ENCODE measurements around the gene NMT1. TPM values are rescaled to one million over a fixed set of nuclear protein-coding genes. Genes with fewer than 3 reads are reported as not detected.

NMT1 gene
- total RNA-seq, 3 donors from 2014 or later (not counting 1 experiment from before 2014, with no cell fraction given): 56.6 to 94.7 (median 77.6) TPM

GRCh38 chr17:45130681-45131615, 69.8 kb downstream of the NMT1 start:
- Histone ChIP-seq H3K27me3 (ENCODE audit: control insufficient read depth, insufficient read depth, low read length) (no peaks in the 10 kb centered on the region), H3K4me1 (ENCODE audit: control insufficient read depth, insufficient read depth, low read length) (peaks cover 24% of the 10 kb centered on the region), H3K27ac (ENCODE audit: low read length) (no peak overlapping the region), H3K9me3 (ENCODE audit: control insufficient read depth, insufficient read depth, low read length) (no peaks in the 10 kb centered on the region), H3K4me3 (ENCODE audit: low read length) (no peak overlapping the region), H3K36me3 (ENCODE audit: control insufficient read depth, insufficient read depth, low read length) (no peaks in the 10 kb centered on the region)
- 85% methylated on average over 17 of the region's 17 CpGs for WGBS (ENCODE audit: insufficient coverage)
- Mint-ChIP-seq H3K4me1 (peaks cover 10 to 14% of the 10 kb centered on the region in 2 donors), H3K9me3 (no peaks in the 10 kb centered on the region), H3K4me3 (peak overlapping the region; percentile 35), H3K27me3 (ENCODE audit: low read depth in 2 of 2) (peaks cover 0 to 3% of the 10 kb centered on the region in 2 donors), H3K36me3 (no peaks in the 10 kb centered on the region), H3K27ac (peak overlapping the region in 1 of 2 donors; percentile 88)
- intact Hi-C loops (cut with micrococcal nuclease): no loop called here
- DNase-seq: no peak
- ATAC-seq: no peak
- TF ChIP-seq CTCF (IDR thresholded peaks at IDR 0.05): no peak

GRCh38 chr17:45131616-45132319, 70.7 kb downstream of the NMT1 start:
- Histone ChIP-seq H3K27ac (ENCODE audit: low read length) (no peak overlapping the region), H3K9me3 (ENCODE audit: control insufficient read depth, insufficient read depth, low read length) (no peaks in the 10 kb centered on the region), H3K4me1 (ENCODE audit: control insufficient read depth, insufficient read depth, low read length) (peaks cover 32% of the 10 kb centered on the region), H3K4me3 (ENCODE audit: low read length) (peak overlapping the region; percentile 50), H3K36me3 (ENCODE audit: control insufficient read depth, insufficient read depth, low read length) (no peaks in the 10 kb centered on the region), H3K27me3 (ENCODE audit: control insufficient read depth, insufficient read depth, low read length) (no peaks in the 10 kb centered on the region)
- intact Hi-C loops (cut with micrococcal nuclease): loop anchor here (2.0 kb wide), 2 partner anchors 71 to 357 kb away; partner anchors contain the start of gene NMT1
- 10% methylated on average over 46 of the region's 46 CpGs for WGBS (ENCODE audit: insufficient coverage)
- H3K27me3 Mint-ChIP-seq (ENCODE audit: low read depth in 2 of 2): peaks cover 0 to 3% of the 10 kb centered on the region in 2 donors
- no peaks in the 10 kb centered on the region for H3K9me3 Mint-ChIP-seq
- no peaks in the 10 kb centered on the region for H3K36me3 Mint-ChIP-seq
- ATAC-seq (no peak), DNase-seq (peak; percentile 56 to 63)
- H3K4me3 Mint-ChIP-seq: peak overlapping the region; percentile 72
- peak overlapping the region in 1 of 2 donors; percentile 88 for H3K27ac Mint-ChIP-seq
- TF ChIP-seq CTCF (IDR thresholded peaks at IDR 0.05): peak; percentile 99
- H3K4me1 Mint-ChIP-seq: peaks cover 12 to 20% of the 10 kb centered on the region in 2 donors

- Histone ChIP-seq H3K4me3 (ENCODE audit: low read length) (peak within 1 kb of the TSS; percentile 71), H3K27me3 (ENCODE audit: control insufficient read depth, insufficient read depth, low read length) (no peaks in the 10 kb centered on the region), H3K9me3 (ENCODE audit: control insufficient read depth, insufficient read depth, low read length) (no peaks in the 10 kb centered on the region), H3K36me3 (ENCODE audit: control insufficient read depth, insufficient read depth, low read length) (no peaks in the 10 kb centered on the region), H3K27ac (ENCODE audit: low read length) (peak within 1 kb of the TSS; percentile 91), H3K4me1 (ENCODE audit: control insufficient read depth, insufficient read depth, low read length) (peaks cover 33% of the 10 kb centered on the region)
- intact Hi-C loops (cut with micrococcal nuclease): loop anchor here (2.0 kb wide), 2 partner anchors 71 to 357 kb away; partner anchors contain the start of gene NMT1
- WGBS (ENCODE audit: insufficient coverage): 0% methylated on average over 35 of the region's 36 CpGs
- Mint-ChIP-seq H3K9me3 (no peaks in the 10 kb centered on the region), H3K27me3 (ENCODE audit: low read depth in 2 of 2) (peaks cover 0 to 3% of the 10 kb centered on the region in 2 donors), H3K27ac (peak within 1 kb of the TSS; percentile 82 to 88), H3K36me3 (no peaks in the 10 kb centered on the region), H3K4me1 (peaks cover 12 to 20% of the 10 kb centered on the region in 2 donors), H3K4me3 (peak within 1 kb of the TSS; percentile 92)
- no peak for ATAC-seq
- TF ChIP-seq CTCF (IDR thresholded peaks at IDR 0.05): no peak
- no peak for DNase-seq
These were observed 71.1 kb downstream of the NMT1 start, which contains the start of gene PLCD3 for GRCh38 chr17:45132320-45132571. Gene PLCD3, minus strand, starts transcription at chr17:45132515. Its CDS starts 105 bp downstream, at chr17:45132410.

All from natural killer cell (primary cell).